ENCODE data around the gene EMX1.

The EMX1 gene

GRCh38 chr2:72958542-72959385 is 41.4 kb downstream of the EMX1 start:
- DNase-seq (ENCODE audit: low spot score): no peak

GRCh38 chr2:72959554-72959953 is 42.2 kb downstream of the EMX1 start:
- DNase-seq (ENCODE audit: low spot score): no peak

DNA sequence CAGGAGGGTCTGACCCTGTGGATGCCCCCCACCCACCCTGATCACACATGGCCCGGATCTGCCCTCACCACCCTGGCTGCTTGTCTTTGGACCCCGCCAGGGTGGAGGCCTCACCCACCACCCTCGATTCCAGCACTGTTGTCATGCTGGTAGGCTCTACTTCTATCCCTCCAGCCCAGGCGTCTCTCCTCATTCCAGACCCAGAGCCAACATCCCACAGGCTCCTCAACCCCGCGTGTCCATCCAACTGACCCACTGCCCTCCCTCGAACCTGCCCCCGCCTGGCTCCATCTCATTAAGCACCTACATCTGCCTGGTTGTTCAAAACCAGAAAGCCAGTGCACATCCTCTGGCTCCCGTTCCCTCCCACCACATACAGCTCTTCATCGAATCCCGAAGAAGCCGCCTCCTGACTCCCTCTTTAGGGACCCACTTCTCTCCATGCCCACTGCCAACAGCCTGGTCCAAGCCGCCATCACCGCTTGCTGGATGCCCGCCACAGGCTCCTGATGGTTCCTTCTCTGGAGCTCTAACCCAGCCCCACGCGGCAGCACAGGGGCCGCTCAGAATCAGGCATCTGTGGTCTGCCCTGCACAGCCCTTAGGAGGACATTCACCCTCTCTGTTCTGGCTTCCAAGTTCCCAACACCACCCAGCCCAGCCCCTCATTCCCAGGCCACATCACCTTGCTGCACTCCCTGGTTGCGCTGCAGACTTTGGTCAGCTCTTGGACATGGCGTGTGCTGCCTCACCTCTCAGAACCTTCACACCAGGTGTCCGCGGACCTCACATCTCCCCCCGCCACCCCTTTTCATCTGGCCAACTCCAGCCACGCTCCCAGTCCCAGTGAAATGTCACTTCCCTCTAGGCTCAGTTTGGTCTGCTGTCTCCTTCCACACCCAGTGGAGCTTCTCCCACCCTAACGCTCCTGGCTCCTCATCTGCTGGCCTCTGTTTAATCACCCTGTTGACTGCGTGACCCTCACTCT is 43.0 kb downstream of the EMX1 start:
- no peak for DNase-seq (ENCODE audit: low spot score)

GRCh38 chr2:72961036-72961720 is 43.9 kb downstream of the EMX1 start:
- DNase-seq (ENCODE audit: low spot score): no peak

DNA sequence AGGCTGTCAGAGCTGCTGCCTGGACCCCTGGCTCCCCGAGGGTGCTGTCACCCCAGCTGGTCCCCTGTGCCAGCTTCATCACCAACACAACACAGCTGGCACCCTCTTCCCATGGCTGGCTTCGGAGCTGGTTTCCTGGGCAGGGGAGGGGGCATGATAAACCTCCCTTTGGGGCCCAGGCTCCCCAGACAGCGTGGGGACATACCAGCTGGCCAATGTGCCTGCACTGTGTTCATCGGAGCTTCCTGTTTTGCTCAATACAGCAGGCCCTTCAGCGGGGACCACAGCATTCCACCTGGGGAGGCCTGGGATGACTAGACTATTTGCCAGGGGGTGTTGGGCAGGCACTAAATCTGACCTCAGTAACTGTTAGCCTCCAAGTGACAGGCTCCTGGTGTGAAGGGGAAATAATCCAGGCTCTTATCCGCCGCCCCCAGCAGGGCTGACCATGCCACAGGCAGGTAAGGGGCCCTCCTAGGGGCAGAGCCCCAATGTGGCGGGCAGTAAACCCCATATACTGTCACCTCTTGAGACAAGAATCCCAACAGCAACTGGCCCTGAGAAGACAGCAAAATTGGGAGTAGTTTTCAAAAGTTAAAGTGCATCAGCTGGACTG is 44.6 kb downstream of the EMX1 start:
- DNase-seq (ENCODE audit: low spot score): no peak

- DNase-seq (ENCODE audit: low spot score): no peak
Observed at GRCh38 chr2:72962911-72963310, 45.6 kb downstream of the EMX1 start.

DNA sequence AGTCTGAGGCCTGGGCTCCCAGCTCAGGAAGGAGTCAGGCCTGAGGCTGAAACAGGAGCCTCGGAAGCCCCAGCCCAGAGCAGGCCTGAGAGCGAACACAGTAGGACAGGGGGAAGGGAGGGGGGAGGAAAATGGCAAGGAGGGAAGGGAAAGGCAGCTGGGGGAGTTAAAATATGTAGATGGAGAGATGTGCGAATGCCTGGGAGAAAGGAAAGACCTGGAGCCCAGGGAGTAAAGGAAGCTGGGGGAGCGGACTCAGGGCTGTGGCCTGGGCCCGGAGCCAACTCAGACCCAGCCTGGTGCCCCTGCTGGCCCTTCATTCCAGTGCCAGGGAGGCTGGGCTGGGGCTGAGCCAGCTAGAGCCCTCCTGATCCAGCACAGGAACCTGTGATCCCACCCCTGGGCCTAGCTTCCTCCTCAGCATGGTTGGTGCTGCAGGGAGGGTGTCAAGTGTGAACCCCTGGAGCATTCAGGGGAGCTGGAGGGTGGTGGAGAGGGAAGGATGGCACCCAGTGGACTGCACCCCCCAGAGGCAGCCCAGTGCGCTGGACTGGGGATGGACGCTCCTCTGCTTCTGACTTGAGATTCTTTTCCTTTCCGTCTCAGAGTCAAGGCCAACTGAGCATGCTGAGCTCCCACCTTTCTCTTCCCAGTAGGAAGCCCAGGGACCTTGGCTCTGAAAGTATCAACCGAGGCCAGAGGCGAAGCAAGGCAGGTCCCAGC is 46.3 kb downstream of the EMX1 start:
- no peak for DNase-seq (ENCODE audit: low spot score)

GRCh38 chr2:72964146-72964525 is 46.8 kb downstream of the EMX1 start:
- no peak for DNase-seq (ENCODE audit: low spot score)

DNA sequence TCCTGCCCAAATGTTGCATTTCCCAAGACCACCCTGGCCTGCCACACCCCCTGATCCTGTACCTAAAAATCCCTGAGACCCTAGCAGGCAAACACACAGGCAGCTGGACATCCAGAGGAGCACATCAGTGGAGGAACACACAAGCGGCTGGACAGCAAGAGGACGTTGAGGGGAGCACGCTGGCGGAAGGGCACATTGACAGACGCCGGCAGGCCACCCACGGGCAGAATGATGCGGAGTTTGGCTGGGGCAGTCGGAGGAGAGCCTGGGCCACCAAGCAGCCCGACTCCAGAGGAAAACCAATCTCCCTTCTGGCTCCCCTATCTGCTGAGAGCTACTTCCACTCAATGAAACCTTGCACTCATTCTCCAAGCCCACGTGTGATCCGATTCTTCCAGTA is 47.7 kb downstream of the EMX1 start:
- DNase-seq (ENCODE audit: low spot score): no peak

DNA sequence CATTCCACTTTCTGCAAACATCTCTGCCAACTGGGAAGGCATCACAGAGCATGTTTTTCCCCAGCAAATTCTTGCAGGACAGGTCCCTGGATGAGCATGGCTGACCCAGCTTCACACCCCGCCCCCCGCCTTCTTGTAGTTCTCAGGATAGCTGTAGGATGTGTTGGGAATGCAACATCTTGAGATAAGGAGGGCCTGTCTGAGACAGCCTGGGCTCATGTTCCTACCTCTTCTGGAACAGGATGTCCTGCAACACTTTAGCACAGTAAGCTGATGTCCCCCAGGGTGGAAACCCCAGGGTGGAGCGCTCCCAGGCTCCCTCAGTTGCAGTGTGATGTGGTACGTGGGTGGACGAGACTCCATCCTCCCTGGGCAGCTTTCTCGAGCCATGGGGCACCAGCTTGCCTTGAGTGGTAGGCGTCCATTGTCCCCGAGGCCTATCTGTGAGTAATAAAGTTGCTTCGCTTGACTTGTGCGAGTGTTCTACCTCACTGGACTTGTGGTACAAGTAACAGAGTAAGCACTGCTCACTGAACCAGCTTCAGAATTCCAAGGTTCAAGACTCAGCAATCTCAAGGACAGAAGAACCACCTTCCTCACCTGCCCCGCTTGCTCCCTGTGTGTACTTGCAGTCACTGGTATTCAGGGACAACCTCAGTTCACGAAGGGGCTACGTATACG is 48.6 kb downstream of the EMX1 start:
- DNase-seq (ENCODE audit: low spot score): no peak

GRCh38 chr2:72968286-72968685 is 51.0 kb downstream of the EMX1 start:
- DNase-seq (ENCODE audit: low spot score): no peak

GRCh38 chr2:72969706-72970105 is 52.4 kb downstream of the EMX1 start:
- DNase-seq (ENCODE audit: low spot score): no peak

GRCh38 chr2:72971036-72971435 is 53.7 kb downstream of the EMX1 start:
- DNase-seq (ENCODE audit: low spot score): no peak

DNA sequence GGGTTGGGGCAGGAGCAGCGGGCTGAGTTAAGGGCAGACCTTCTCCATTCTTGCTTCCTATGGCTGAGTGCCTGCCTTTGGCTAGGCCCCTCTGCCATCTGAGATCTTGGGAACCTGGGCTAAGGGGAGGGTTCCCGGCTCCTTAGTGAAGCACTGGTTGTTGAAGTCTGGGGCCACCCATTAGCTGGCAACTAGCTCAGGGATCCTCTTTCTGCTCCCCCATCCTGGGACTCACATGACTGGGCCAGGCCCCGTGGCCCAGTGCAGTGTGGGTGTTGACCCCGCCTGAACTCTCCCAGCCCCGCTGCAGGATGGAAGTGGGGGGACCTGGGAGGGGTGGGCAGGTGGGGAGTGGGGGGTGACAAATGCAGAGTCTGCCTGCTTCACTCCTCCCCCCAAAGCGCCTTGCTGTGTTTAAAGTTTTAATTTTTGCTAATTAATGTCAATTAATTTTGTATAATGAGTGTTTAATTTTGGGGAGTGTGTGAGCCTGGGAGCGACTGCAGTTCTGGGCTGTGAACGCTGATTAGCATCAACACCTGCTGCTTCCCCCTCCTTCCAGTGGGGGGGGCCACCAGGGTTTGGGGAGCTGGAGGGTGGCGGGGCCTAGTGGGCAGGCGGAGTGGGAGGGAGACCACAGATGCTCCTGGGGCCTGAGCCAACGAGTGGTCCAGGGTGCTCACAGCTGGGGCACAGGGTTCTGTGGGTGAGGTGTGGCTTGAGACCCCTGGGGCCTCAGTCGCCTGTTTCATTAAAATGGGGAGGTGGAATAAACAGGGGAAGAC is 55.2 kb downstream of the EMX1 start:
- no peak for DNase-seq (ENCODE audit: low spot score)

- no peak for DNase-seq (ENCODE audit: low spot score)
Observed at GRCh38 chr2:72973137-72973535, 55.8 kb downstream of the EMX1 start.

DNA sequence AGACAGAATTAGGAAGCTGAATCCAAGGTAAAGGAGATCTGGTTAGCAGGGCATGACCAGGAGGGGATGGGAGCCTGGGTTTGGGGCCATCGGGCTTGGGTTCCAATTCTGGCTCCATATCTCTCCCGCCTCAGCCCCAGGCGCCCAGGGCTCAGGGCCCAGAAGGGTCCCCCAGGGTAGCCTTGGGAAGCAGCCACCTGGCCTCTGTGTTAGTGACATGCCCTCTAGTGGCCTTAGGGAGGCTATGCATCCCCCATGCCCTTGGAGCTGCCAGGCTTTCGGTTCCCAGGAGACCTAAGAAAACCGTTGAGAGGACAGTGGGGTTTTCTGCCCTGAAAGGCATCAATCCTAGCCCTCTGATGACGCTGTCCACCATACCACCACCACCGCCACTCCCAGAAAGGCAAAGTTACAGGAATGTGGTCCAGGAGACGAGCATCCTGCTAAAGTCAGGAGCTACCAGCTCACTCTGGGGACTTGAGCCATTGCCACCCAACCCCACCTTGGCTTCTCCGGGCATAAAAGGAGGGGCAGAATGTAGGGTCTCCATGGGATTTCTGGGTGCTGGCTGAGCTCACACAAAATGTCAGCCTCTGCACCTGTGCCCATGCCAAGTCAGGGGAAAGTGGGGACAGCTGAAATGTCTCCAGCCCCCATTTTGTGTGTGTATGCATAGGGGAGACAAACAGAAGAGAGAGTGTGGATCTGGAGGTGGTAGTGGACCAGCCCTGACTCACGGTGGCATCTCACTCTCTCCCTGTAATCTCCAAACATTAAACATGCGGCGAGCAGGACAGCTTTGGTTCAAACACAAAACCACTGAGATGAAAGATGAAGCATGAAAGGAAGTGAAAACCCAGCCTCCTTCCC is 56.5 kb downstream of the EMX1 start:
- DNase-seq (ENCODE audit: low spot score): peak; percentile 19

GRCh38 chr2:72974436-72974754 is 57.1 kb downstream of the EMX1 start:
- DNase-seq (ENCODE audit: low spot score): no peak

DNA sequence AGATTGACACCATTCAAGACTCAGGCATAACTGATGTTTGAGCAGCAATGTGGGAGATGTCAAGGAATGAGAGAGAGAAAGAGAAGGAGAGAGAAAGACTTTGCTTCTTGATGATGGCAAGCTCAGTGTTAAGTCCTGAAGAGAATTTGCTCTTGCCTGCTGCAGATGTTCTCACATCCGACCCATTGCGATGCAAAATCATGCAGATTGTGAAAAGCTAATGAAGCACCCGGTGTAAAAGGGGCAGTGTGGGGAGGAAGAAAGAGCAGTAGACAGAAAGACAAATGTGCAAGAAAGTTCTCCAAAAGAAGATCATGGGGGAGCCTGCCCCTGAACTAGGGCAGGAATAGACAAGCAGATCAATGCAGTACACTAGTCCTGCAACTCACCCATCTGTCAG is 57.7 kb downstream of the EMX1 start:
- no peak for DNase-seq (ENCODE audit: low spot score)

DNA sequence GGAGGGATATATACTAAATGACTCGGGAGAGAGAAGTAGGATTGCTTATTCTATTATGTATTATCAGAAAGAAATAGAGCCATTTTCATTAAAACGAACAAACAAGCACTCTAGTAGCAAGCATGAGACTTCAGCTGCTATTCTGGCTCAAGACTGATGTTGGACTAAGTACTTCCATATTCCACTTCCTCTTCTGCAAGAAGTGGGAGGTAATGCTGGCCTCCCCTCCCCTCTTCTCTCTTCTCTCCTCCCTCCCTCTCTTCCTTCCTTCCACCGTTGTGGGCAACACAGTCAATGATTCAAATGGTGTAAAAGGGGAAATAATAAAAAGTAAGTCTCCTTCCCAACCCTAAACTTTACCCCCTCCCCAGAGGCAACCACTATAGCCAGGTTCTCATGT is 62.6 kb downstream of the EMX1 start:
- no peak for DNase-seq (ENCODE audit: low spot score)

Measured in hematopoietic multipotent progenitor cell treated with erythropoietin and hydrocortisone succinate and interleukin-3 and kit ligand, for 17 days (in vitro differentiated cells).